GM18498 (cell line): Measurements from ENCODE around the gene ITIH2.
A peak's percentile ranks its signal among the peaks of the same experiment; 100 is the strongest.
"Not testable (repeated sequence)": the region's sequence is repeated elsewhere in the genome, so short reads cannot be mapped to it uniquely, and the experiment has no call there.

Experiments
- ATAC-seq: cut with Tn5 transposase; IDR thresholded peaks from one replicate; pipeline ENCODE4 v1.9.1; 2021; ENCODE audit warnings: mild to moderate bottlenecking, moderate library complexity; ENCODE audit not compliant: unreplicated experiment

The ITIH2 gene

GRCh38 chr10:7744307-7744706, 41.2 kb downstream of the ITIH2 start:
- ATAC-seq, result no peak

DNA sequence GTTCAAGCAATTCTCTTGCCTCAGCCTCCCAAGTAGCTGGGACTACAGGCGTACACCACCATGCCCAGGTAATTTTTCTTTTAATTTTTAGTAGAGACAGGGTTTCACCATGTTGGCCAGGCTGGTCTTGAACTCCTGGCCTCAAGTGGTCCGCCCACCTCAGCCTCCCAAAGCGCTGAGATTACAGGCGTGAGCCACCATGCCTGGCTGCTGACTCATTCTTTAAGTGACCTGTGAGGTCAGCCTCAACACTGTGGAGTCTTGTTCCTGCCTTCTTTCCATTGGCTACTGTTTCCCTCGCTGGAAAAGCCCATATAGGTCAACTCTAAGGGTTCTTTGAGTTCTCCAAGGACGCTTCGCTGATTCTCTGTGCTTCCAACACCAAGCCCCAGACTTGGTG, 45.5 kb downstream of the ITIH2 start:
- ATAC-seq, result not testable (repeated sequence)

GRCh38 chr10:7750222-7750621, 47.1 kb downstream of the ITIH2 start:
- no peak for ATAC-seq

GRCh38 chr10:7752251-7752650, 49.1 kb downstream of the ITIH2 start:
- no peak for ATAC-seq

DNA sequence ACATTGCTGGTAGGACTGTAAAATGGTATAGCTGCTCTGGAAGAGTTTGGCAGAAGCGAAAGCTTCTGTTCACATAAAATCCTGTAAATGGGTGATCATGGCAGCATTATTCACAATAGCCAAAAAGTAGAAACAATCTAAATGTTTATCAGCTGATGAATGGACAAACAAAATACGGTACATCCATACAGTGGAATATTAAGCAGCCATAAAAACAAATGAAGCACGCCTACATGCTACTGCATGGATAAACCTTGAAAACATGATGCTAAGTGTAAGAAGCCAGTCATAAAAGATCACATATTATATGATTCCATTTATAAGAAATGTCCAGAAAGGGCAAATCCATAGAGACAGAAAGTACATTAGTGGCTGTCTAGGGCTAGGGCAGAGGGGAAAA, 52.0 kb downstream of the ITIH2 start:
- ATAC-seq, result no peak

DNA sequence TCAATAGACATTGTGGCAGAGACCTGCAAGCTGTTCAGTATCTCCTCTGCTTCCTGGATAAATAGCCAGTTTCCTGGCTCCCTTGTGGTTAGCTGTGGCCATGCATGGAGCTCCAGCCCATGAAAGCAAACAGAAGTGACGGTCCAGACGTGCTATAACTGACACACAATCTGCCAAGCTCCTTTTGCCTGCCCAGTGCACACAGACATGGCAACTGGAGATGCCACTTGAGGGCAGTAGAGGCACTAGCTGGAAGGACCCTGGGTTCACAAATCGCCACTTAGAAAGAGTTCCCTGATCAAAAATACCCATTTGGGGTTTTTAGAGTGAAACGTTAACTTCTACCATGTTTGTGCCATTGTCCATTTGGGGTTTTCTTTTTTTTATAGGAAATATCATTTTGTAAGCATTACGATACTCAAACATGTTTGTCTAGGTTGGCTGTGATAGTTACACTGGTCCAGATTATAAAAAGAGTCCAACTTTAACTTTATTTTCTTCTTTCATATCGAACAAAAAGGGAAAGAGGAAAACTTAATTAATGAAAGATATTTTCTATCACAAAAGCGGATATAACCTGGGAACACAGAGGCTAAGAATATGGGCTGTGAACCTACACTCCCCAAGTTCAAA, 53.4 kb downstream of the ITIH2 start:
- no peak for ATAC-seq

GRCh38 chr10:7763929-7764328, 60.8 kb downstream of the ITIH2 start:
- no peak for ATAC-seq

GRCh38 chr10:7766241-7766640, 63.1 kb downstream of the ITIH2 start:
- no peak for ATAC-seq

DNA sequence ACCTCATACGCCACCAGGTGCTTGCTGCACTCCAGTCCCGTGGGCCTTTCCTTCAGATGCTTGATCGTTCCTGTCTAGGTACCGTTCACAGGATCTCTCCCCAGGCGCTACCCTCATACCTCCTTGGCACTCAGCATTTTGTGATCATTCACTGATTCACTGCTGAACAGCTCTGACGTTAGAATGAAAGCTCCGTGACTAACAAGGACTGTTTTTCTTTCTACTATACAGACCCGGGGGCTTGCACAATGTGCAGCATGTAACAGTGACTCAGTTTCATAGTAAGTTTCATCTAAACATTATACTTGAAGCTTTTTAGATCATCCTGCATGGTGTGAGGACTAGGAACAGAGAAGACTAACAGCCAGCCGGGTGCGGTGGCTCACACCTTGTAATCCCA, 64.1 kb downstream of the ITIH2 start:
- ATAC-seq, result no peak

DNA sequence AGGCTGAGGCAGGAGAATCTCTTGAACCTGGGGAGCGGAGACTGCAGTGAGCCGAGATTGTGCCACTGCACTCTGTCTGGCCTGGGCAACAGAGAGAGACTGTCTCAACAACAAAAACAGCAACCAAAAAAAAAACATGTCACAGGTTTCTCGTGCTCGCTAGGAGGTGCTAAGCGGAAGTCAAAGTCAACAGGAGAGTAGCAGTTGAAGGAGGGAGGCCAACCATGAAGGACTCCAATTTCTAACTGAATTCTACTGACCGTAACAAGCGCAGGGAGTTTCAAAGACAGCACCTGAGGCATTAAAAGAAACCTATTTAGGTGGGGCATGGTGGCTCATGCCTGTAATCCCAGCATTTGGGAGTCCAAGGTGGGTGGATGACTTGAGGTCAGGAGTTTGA, 65.3 kb downstream of the ITIH2 start:
- no peak for ATAC-seq

DNA sequence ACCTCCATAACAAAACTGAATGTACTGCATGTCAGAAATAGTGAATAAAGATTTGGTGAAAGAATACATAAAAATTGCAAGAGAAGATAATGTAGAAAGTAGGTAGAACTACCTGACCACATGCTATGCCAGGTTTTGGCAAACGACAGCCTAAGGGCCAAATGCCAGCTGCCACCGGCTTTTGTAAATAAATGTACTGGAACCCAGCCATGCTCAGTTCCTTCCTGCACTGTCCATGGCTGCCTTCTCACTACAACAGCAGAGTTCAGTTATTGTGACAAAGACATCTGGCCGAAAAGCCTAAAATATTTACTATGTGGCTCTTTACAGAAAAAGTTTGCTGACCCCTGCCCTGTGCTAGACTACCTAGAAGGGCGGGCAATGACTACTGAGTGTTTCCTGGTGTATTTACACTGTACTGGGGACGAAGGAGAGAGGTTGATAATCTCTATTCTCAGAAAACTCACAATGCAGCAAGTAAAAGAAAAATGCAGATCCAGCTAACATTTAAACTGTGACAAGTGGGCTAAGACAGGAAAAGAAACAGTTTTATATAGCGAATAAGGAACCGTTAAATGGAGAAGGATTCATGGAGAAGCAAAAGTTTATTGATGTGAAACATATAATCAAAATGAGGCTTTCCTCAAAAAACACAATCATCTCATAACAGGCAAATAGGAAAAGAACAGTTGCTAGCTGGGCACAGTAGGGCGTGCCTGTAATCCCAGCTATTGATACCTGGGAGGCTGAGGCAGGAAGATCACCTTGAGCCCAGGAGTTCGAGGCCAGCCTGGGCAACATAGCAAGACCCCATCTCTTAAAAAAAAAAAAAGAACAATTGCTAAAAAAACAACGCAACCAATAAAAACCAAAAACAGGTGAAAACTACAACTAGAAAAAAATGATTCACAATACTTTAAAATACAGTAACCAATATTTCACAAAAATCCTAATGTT, 71.0 kb downstream of the ITIH2 start:
- ATAC-seq, result no peak

GRCh38 chr10:7776777-7777176, 73.7 kb downstream of the ITIH2 start:
- ATAC-seq, result no peak

DNA sequence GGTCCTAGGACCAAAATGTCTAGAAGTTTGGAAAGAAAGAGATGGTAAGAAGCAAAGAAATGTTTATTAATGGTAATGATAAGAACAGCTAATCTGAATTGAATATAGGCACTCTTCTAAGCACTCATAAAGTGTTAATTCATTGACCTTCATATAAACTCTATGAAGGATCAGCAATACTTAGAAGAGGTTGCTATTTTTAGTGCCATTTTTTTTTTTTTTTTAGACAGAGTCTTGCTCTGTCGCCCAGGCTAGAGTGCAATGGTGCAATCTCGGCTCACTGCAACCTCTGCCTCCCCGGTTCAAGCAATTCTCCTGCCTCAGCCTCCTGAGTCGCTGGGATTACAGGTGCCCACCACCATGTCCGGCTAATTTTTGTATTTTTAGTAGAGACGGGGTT, 79.1 kb downstream of the ITIH2 start:
- not testable (repeated sequence) for ATAC-seq

DNA sequence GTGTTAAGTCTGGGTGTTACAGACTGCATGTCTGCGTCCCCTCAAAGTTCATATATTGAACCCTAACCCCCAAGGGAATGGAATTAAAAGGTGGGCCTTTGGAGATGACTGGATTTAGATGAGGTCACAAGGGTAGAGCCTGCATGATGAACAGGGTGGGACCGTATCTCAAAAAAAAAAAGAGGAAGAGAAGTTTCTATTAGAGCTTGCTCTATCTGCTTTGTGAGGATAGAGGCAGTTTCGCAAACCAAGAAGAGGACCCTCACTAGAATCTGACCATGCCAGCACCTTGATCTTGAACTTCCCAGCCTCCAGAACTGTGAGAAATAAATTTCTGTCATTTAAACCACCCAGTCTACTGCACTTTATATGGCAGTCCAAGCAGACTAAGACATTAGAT, 83.3 kb downstream of the ITIH2 start:
- no peak for ATAC-seq

GRCh38 chr10:7787150-7787856, 84.2 kb downstream of the ITIH2 start:
- peak; percentile 23 for ATAC-seq

- ATAC-seq, result peak; percentile 96
These were observed 84.9 kb downstream of the ITIH2 start, which contains the start of the genes ATP5F1C and KIN for GRCh38 chr10:7787857-7788638. ATP5F1C (plus strand) TSS chr10:7788177; CDS start chr10:7788208, 31 bp downstream. KIN (minus strand) TSS chr10:7787993; CDS start chr10:7787933, 60 bp downstream.

DNA sequence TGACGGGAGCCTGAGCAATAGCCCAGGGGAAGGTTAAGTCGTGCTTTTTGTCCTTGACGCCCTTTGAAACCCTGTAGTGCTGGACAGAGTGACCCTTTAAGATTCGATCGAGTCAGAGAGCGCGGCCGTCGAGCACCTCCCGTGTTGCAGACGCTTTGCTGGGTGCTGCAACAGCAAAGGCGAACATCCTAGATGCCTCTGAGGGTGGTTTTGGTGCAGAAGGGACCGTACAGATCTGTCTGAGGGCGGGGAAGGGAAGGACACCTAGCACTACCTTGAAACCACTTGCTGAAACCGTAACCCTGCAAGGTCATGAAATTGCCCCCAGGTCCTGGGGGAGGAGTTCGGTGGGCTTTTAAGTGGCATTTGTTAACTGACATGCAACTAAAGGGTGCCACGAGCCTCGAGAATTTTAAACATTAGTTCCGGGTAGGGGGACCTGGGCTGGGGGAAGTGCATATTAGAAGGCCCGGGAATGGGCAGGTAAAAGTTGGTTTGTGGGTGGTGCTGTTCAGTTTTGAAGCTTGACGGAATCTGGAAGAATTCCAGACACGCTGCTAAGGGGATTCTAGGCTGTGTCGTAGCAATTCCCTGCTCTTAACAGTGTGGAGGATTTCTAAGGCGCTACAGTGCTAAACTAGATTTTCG, 85.6 kb downstream of the ITIH2 start:
- ATAC-seq, result peak; percentile 11

DNA sequence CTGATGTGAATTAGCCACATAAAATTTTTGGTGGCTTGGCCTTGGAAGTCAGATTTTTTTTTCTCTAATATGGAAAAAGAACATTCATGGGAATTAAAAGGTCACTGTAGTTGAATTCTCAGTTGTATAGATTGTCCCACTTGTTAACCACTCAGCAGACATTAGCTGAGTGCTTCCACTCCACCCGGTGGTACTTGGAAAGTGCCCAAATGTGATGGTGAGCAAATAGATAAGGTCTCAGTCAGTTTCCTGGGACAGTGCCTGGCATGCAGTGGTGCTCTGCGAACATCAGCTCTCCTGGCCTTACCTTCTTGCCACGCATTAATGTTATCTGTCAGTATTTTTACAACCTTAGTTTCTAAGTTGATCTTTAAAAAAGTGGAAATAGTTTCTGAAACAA, 86.3 kb downstream of the ITIH2 start:
- ATAC-seq, result no peak

DNA sequence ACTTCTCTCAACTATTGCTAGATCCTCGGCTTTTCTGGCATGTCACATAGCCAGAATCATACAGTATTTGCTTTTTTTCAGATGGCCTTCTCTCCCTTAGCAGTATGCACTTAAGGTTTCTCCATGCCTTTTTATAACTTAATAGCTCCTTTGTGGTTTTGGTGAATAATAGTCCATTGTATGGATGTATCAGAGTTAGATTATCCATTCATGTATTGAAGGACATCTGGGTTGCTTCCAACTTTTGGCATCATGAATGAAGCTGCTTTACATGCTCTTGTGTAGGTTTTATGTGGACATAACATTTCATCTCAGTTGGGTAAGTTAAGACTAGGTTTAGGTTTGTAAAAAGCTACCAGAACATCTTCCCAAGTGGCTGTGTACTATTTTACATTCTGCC, 89.4 kb downstream of the ITIH2 start:
- ATAC-seq, result no peak
